ENCODE measurements around the gene VIPR2.

DNA sequence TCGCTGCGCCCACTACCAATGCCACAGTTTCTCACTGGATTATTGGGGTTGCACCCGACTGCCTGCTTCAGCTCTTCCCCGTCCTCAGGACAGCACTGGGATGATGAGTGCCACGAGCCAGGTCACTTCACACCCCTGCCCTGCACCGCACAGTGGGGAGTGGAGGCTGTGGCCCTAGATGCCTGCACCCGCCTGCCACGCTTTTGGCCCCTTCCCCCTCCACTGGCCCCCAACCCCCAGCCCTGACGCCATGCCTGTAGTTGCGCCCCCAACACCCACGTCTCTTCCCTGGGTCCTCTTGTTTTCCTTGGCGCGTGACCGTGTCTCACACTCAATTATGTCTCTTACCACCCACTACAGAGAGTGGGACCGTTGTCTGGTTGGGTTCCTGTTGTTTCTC, 134.3 kb downstream of the VIPR2 start:
- no peak for TF ChIP-seq SP2 (CRISPR knock-in tag; IDR thresholded peaks at IDR 0.05)
- no peak for TF ChIP-seq ZNF660 (CRISPR knock-in tag; IDR thresholded peaks at IDR 0.05; ENCODE audit: borderline replicate concordance, low read depth)
- TF ChIP-seq JUND (CRISPR knock-in tag; IDR thresholded peaks at IDR 0.05) = no peak
- TF ChIP-seq YEATS2 (CRISPR knock-in tag; IDR thresholded peaks at IDR 0.05; ENCODE audit: borderline replicate concordance) = no peak
- TF ChIP-seq, protein P1, sequence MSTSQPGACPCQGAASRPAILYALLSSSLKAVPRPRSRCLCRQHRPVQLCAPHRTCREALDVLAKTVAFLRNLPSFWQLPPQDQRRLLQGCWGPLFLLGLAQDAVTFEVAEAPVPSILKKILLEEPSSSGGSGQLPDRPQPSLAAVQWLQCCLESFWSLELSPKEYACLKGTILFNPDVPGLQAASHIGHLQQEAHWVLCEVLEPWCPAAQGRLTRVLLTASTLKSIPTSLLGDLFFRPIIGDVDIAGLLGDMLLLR (CRISPR knock-in tag; IDR thresholded peaks at IDR 0.05) = no peak
- TF ChIP-seq ZFP36 (IDR thresholded peaks at IDR 0.05; ENCODE audit: borderline replicate concordance, low read depth, low read length, partially characterized antibody) = no peak
- TF ChIP-seq NR2C2 (CRISPR knock-in tag; IDR thresholded peaks at IDR 0.05; ENCODE audit: borderline replicate concordance) = no peak
